AG09309 (cell line): Measurements from ENCODE around the gene TMPRSS6.

Experiments used
- DNase-seq: peaks from one replicate; pipeline ENCODE4 v3.0.0-alpha.2; 2010; ENCODE audit warnings: low read depth
- H3K4me3 ChIP-seq: 2 replicates; pipeline ENCODE4 v1.5.1; 2011; ENCODE audit warnings: mild to moderate bottlenecking, low read depth, low read length, moderate library complexity; ENCODE audit not compliant: control insufficient read depth
- TF ChIP-seq, protein P1 (sequence below): IDR thresholded peaks from 2 replicates; pipeline ENCODE4 v1.5.1; 2011; ENCODE audit warnings: mild to moderate bottlenecking, low read depth, low read length, inconsistent platforms; ENCODE audit not compliant: insufficient read depth, control insufficient read depth; ENCODE audit errors: missing control alignments

The TMPRSS6 gene

DNA sequence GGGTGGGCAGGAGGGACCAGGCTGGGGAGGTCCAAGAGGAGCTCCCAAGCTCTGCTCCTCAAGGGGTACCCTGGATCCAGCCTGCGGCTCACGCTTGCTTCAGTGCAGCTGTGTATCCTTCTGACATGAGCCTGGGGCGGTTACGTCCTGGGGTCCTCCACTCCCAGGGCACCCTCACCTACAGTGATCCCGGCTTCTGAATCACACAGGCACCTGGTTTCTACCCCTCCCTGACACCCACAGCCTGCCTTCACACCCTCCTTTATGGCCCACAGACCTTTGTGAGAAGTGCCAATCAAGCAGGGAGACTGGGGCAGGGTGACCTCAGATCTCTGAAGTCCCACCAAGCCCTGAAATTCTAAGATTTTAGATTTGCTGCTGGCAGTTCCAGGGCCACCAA lies 88.5 kb downstream of the TMPRSS6 start:
- no peak overlapping the region for H3K4me3 ChIP-seq
- TF ChIP-seq, protein P1, sequence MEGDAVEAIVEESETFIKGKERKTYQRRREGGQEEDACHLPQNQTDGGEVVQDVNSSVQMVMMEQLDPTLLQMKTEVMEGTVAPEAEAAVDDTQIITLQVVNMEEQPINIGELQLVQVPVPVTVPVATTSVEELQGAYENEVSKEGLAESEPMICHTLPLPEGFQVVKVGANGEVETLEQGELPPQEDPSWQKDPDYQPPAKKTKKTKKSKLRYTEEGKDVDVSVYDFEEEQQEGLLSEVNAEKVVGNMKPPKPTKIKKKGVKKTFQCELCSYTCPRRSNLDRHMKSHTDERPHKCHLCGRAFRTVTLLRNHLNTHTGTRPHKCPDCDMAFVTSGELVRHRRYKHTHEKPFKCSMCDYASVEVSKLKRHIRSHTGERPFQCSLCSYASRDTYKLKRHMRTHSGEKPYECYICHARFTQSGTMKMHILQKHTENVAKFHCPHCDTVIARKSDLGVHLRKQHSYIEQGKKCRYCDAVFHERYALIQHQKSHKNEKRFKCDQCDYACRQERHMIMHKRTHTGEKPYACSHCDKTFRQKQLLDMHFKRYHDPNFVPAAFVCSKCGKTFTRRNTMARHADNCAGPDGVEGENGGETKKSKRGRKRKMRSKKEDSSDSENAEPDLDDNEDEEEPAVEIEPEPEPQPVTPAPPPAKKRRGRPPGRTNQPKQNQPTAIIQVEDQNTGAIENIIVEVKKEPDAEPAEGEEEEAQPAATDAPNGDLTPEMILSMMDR = no peak
- DNase-seq = no peak

DNA sequence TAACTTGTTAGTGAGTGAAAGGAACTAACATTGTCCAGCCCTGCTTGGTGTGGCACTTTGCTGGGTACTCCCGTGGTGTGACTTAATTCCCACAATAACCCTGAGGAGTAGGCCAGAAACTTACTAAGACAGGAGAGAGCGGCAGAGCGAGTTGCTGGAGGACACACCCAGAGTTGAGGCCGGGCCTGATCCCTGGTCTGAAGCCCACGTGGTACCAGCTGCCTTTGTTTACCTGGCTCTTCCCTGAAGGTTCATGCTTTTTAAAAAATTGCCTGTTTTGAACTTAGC lies 89.4 kb downstream of the TMPRSS6 start:
- H3K4me3 ChIP-seq = peak overlapping the region; percentile 92
- no peak for DNase-seq
- TF ChIP-seq, protein P1 = no peak

DNA sequence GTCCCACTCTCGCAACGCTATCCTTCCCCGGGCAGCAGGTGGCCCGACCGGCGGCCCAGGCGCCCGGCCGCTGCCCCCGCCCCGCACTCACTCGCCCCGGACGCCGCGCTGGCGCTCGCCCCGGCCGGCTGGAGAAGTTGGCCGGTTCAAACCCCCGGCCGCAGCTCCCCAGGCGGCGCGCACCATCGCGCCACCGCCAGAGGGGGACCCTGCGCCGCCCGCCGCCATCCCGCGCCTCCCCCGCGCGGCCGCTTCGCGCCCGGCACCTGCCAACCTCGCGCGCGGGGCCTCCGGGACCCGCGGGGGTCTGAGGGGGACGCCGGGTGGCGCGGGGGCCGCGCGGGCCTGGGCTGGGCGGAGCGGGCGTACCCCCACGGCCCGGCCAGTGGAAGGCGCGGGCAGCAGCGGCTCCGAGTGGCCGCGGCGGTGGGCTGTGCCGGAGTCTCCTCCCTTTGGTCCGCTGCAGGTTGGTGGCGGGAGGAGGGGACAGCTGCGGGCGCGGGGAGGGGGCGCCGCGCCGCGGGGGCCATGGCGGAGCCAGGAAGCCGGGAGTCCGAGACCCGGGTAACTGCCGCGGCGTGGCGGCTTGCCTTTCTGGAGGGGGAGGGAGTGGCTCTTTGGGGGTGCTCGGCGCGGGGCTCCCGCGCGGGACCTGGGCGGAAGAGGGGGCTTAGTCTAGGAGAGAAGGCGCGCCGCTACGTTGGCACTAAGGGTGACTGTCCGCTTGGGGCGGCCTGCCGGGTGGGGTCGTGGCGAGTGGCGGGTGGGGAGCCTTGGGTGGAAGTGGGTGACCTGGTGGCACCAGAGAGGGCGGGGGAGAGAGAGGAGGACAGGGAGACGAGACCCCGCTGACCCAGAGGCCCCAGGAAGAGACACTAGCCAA lies 90.0 kb downstream of the TMPRSS6 start, which contains the start of the genes MPST and TST:
MPST (plus strand) TSS at position 434 of the 883 bp plus-strand sequence; CDS start at position 529, 95 bp downstream.
TST (minus strand) TSS at position 139 of the 883 bp plus-strand sequence. CDS start 715 bp downstream, outside the sequence.
- DNase-seq = no peak
- peak within 1 kb of the TSS; percentile 92 for H3K4me3 ChIP-seq
- TF ChIP-seq, protein P1 = no peak

DNA sequence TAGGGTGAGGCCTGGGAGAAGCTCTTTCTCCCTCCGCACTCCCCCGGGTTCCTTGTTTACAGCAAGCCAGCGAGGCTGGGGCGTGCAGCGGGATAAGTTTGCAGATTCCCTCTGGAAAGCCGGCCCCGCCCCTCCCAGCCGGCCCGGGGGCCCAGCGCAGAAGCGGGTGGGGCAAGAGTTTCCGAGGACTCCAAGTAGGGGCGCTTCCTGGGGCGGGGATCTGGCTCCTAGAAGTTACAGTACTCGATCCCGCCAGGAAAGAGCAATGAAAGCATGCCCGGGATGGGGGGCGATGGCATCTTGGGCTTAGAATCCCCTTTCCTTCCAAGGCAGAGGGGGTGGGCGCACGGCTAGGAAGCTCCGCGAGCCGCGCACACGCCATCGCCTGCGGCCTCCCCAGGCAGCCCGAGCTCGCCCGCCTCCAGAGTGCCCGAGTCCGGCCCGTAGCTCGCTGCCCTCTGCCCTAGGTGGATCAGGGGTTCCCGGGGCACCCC lies 90.7 kb downstream of the TMPRSS6 start:
- peak overlapping the region; percentile 56 for H3K4me3 ChIP-seq
- DNase-seq = no peak
- TF ChIP-seq, protein P1 = no peak

DNA sequence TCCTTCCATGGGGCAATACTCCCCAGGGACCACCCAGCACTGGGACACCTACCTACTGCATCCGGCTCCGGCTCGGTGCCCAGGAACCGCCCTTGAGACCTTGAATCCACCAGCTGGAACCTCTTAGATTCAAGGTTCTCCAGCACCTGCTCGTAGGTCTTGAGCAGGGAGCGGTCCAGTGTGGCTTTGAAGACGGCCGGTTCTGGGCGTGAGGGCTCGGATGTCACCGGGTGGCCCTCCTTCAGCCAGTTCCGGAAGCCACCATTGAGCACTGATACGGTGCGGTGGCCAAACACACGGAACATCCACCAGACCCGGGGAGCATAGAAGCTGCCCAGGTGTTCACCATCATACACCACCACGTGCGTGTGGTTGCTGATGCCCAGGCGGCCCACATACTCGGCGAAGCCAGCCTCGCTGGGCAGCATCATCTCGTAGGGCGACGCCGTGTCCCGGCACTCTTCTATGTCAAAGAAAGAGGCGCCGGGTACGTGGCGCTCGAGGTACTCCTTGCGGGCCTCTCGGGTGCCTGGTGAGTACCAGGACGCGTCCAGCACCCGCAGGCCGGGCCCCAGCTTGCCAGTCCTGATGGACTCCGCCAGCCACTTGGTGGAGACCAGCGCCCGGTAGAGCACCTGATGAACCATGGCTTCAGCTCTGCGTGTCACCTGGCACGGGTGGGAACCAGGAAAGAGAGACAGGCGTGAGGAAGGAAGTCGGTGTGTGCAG lies 91.3 kb downstream of the TMPRSS6 start:
- DNase-seq = no peak
- TF ChIP-seq, protein P1 = no peak
- H3K4me3 ChIP-seq = peak overlapping the region; percentile 56

DNA sequence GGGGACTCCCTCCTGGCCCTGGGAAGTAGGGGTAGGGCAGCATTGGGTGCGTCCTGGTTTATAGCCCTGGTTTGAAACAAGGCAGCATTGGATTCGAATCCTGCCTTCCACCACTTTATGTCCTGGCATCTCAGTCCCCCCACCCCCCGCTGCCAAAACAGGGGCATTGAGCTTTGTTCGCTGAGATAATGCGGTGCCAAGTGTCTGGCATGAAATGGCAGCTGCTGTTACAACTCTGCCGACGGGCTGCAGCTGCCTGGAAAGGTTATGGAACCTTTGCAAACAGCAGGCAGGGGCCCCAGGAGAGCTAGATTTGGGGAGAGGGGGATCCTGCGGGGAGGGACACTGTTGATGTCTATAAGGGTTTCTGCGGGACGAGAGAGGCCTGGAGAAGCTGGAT lies 92.2 kb downstream of the TMPRSS6 start:
- TF ChIP-seq, protein P1 = no peak
- no peak for DNase-seq
- no peak overlapping the region for H3K4me3 ChIP-seq
